Thoracic aorta (tissue), 2 donors: ENCODE measurements around the gene CYGB. TPM values are rescaled to one million over a fixed set of nuclear protein-coding genes. Genes with fewer than 3 reads are reported as not detected.

ENCODE experiments used
- ATAC-seq: fragments of 150-250 bp; one replicate; pipeline ENCODE4 v1.8.0; 2017; ENCODE audit warnings: low read depth; ENCODE audit not compliant: insufficient number of reproducible peaks, low FRiP score
- DNase-seq: peaks from one replicate; pipeline ENCODE4 v3.0.0-alpha.2; 2020; ENCODE audit warnings: low spot score
- H3K27ac ChIP-seq, 2 donors: fragments of 200-600 bp; sonication (generic); 1 replicate in 1 of 2; 2 replicates in 1 of 2; pipeline ENCODE4 v1.5.1; 2016; ENCODE audit warnings: mild to moderate bottlenecking in 2 of 2, moderate library complexity in 2 of 2
- H3K27me3 ChIP-seq: fragments of 200-600 bp; sonication (generic); replicated peaks from 2 replicates; pipeline ENCODE4 v1.6.0; 2016; ENCODE audit warnings: mild to moderate bottlenecking; ENCODE audit not compliant: insufficient read depth
- H3K36me3 ChIP-seq: fragments of 200-600 bp; sonication (generic); one replicate; pipeline ENCODE4 v1.5.1; 2016
- H3K4me1 ChIP-seq, 2 donors: fragments of 200-600 bp; sonication (generic); 1 replicate in 1 of 2; 2 replicates in 1 of 2; pipeline versions ENCODE4 v1.5.1 to v1.6.0; 2016; ENCODE audit warnings: low read depth in 2 of 2, mild to moderate bottlenecking in 1 of 2; ENCODE audit not compliant: control insufficient read depth in 1 of 2
- H3K4me3 ChIP-seq: fragments of 200-600 bp; sonication (generic); 2 replicates; pipeline ENCODE4 v1.5.1; 2016; ENCODE audit warnings: mild to moderate bottlenecking
- H3K9me3 ChIP-seq: fragments of 200-600 bp; sonication (generic); 2 replicates; pipeline ENCODE4 v1.5.1; 2016
- CTCF ChIP-seq: fragments of 200-600 bp; sonication (generic); IDR thresholded peaks from one replicate; pipeline ENCODE4 v1.5.1; 2019; ENCODE audit warnings: antibody characterized with exemption
- total RNA-seq, 2 donors: library from RNA; depleted of rRNA; stranded (reverse); fragments of >200 nt; gene quantifications; one replicate each; pipeline versions ENCODE4 v1.1.0 to v1.2.3, GENCODE V29; 2016

Gene CYGB
- total RNA-seq, 2 donors from 2014 or later = 8.3 to 17.7 TPM

- Histone ChIP-seq H3K9me3 (no peaks in the 10 kb centered on the region), H3K4me3 (no peak overlapping the region), H3K27ac (no peak overlapping the region), H3K27me3 (no peaks in the 10 kb centered on the region), H3K4me1 (peaks cover 0 to 12% of the 10 kb centered on the region in 2 donors), H3K36me3 (no peaks in the 10 kb centered on the region)
- TF ChIP-seq CTCF = no peak
- DNase-seq = no peak
- ATAC-seq = no peak
Observed at GRCh38 chr17:76553178-76553908, 15.8 kb upstream of the CYGB start.

GRCh38 chr17:76551685-76552084 lies 14.2 kb upstream of the CYGB start:
- ATAC-seq = no peak
- H3K4me3 ChIP-seq = no peak overlapping the region
- peaks cover 0 to 2% of the 10 kb centered on the region in 2 donors for H3K4me1 ChIP-seq
- no peaks in the 10 kb centered on the region for H3K36me3 ChIP-seq
- no peaks in the 10 kb centered on the region for H3K27me3 ChIP-seq
- H3K9me3 ChIP-seq = no peaks in the 10 kb centered on the region
- TF ChIP-seq CTCF = no peak
- DNase-seq = no peak
- no peak overlapping the region for H3K27ac ChIP-seq

- H3K4me3 ChIP-seq = peak overlapping the region; percentile 30
- no peak for ATAC-seq
- TF ChIP-seq CTCF = no peak
Observed at GRCh38 chr17:76550712-76551615, 13.5 kb upstream of the CYGB start.

GRCh38 chr17:76549539-76549938 lies 12.0 kb upstream of the CYGB start:
- no peaks in the 10 kb centered on the region for H3K4me1 ChIP-seq
- no peaks in the 10 kb centered on the region for H3K27me3 ChIP-seq
- H3K4me3 ChIP-seq = no peak overlapping the region
- DNase-seq (no peak), ATAC-seq (no peak)
- no peak for TF ChIP-seq CTCF
- H3K9me3 ChIP-seq = no peaks in the 10 kb centered on the region
- no peaks in the 10 kb centered on the region for H3K36me3 ChIP-seq
- no peak overlapping the region for H3K27ac ChIP-seq

More at GRCh38 chr17:76550712-76551615, 13.5 kb upstream of the CYGB start:
- Histone ChIP-seq H3K27ac (no peak overlapping the region), H3K27me3 (no peaks in the 10 kb centered on the region), H3K9me3 (no peaks in the 10 kb centered on the region), H3K4me1 (no peaks in the 10 kb centered on the region), H3K36me3 (no peaks in the 10 kb centered on the region)
- no peak for DNase-seq

GRCh38 chr17:76549215-76549518 lies 11.7 kb upstream of the CYGB start:
- H3K36me3 ChIP-seq = no peaks in the 10 kb centered on the region
- no peak overlapping the region for H3K4me3 ChIP-seq
- no peak overlapping the region for H3K27ac ChIP-seq
- no peaks in the 10 kb centered on the region for H3K27me3 ChIP-seq
- TF ChIP-seq CTCF = no peak
- no peak for DNase-seq
- no peaks in the 10 kb centered on the region for H3K4me1 ChIP-seq
- H3K9me3 ChIP-seq = no peaks in the 10 kb centered on the region
- no peak for ATAC-seq
